Activated gamma-delta T cell (primary cell): ENCODE data around the gene PPP5C.
"Not testable (repeated sequence)": the region's sequence is repeated elsewhere in the genome, so short reads cannot be mapped to it uniquely, and the experiment has no call there.

Experiments
- DNase-seq: peaks from one replicate; lab custom pipeline; 2025; lab: John Stamatoyannopoulos, UW
- total RNA-seq, 2 donors: gene quantifications; one replicate each; lab custom pipeline; 2026; lab: John Stamatoyannopoulos, UW

The PPP5C gene, protein sequence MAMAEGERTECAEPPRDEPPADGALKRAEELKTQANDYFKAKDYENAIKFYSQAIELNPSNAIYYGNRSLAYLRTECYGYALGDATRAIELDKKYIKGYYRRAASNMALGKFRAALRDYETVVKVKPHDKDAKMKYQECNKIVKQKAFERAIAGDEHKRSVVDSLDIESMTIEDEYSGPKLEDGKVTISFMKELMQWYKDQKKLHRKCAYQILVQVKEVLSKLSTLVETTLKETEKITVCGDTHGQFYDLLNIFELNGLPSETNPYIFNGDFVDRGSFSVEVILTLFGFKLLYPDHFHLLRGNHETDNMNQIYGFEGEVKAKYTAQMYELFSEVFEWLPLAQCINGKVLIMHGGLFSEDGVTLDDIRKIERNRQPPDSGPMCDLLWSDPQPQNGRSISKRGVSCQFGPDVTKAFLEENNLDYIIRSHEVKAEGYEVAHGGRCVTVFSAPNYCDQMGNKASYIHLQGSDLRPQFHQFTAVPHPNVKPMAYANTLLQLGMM
- total RNA-seq = 24.6 to 25.0 reads per million in 2 donors

DNA sequence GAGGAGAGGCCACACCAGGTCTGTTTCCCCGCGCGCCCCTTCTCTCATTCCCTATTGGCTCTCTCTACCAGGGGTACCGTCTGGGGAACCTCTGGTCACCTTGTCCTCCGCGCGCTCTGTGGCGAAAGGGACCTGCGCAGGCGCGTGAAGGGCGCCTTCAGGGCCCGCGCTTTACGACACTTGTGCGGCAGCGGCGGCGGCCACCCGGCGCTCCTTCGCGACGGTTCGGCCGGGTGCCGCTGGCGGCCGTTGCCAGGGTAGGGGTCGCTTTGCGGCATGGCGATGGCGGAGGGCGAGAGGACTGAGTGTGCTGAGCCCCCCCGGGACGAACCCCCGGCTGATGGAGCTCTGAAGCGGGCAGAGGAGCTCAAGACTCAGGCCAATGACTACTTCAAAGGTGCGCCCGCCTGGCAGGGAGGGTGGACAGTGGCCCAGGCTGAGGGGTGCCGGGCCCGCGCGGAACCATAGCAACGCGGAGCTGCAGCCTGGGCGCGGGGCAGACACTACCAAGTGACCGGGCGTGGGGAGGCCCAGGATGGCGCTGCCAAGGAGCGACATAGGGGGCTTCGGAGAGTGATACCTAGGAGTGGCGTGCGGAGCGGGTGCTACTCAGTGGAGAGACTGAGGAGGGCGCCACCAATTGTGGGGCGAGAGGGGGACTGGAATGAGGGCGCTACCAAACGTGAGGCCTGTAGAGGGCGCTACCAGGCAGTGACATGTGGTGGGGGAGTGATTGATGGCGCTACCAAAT lies at the start of gene PPP5C:
Gene PPP5C, plus strand, starts transcription at position 267 of the 751 bp plus-strand sequence. Its CDS starts 10 bp downstream, at position 277.
- DNase-seq = peak; percentile 77

DNA sequence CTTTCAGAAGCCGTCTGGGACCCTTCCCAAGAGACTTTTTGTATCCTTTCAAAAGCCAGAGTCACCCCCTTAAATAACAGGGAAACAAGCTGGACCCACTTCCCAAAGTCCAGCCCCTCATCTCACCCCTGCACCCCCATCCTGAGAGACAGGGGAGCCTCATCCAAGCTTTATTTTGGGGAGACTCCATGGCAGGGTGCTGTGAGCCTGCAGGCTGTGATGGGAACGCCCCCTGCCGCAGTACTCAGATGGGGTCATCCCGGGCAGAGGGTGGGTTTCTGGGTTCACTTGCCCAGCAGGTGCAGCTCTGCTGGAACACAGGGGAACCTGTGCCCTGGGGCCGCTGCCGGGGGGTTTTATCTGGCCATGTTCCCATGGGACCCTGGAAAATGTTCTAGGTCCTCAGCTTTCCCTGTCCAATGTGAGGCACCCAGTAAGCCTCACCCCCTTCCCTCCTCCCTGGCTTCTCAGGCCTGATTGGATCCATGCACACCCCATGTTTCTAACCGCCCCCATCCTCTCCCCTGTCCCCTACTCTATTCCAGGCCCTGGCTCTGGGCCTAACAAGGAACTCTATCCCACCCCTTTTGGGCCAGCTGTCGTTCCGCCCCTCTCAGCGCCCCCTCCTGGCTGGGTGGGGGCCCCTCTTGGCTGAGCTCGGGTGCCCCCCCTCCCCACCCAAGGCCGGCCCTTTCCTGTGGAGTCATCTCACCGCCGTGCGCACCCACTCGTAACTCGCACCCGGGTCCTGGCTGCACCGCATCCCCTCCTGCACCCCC lies 49.0 kb upstream of the PPP5C start:
- DNase-seq = no peak

DNA sequence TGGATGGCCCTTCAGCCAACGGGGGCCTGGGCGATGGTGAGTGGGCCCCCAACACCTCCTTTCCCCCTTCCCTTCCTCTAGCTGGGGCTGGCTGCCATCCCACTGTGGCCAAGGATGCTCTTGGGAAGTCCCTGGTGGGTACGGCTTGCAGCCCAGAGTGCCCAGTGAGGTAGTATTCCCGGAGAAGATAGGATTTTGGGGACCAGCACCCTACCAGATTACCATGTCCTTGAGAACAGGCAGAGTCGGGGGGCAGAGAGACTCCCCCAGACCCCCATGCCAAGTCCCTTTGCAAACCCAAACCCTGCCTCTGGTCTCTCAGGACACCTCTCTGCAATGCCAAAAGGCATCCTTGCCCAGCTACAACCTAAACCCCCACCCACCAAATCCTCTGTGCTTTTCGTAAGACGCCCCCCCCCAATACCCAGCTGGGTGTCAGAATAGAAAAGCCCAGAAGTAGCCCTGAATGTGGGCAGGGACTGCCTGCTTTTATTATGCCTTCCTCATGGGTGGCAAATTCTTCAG lies 48.3 kb upstream of the PPP5C start:
- DNase-seq = no peak

DNA sequence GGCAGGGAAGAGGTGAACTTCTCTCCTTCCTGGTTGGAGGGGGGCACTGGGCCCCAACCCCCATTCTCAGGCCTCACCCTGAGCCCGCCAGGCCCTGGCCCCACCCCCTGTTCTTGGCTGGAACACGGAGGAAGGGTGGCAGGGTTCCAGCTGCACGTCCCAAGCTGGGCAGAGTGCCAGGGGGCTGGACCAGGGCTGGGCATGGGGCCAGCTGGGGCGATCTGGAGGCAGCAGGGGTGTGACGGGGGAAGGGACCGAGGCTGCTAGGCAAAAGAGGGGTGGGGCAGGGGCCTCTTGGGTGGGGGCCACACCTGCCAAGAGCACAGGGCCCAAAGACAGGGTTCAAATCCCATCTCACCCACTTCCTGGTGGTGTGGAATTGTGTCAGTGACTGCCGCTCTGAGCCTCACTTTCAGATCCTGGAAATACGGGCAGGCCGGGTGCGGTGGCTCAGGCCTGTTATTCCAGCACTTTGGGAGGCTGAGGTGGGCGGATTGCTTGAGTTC lies 47.8 kb upstream of the PPP5C start:
- no peak for DNase-seq

DNA sequence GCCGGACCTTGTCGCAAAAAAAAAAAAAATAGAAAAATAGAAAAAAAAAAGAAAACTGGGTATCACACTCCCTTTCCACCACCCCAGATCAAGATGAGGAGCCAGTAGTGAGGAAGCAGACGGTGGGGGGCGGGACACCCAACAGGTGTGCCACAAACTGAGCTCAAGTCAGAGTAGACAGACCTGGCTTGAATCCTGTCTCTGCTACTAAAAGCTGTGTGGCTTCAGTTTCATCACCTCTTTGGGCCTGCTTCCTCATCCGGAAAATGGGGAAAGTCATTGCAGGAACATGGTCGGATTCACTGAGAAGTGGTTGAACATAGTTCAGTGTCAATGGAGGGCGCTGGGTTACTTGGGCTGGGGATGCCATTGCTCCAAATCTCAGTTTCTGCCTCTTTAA lies 47.2 kb upstream of the PPP5C start:
- DNase-seq = no peak

DNA sequence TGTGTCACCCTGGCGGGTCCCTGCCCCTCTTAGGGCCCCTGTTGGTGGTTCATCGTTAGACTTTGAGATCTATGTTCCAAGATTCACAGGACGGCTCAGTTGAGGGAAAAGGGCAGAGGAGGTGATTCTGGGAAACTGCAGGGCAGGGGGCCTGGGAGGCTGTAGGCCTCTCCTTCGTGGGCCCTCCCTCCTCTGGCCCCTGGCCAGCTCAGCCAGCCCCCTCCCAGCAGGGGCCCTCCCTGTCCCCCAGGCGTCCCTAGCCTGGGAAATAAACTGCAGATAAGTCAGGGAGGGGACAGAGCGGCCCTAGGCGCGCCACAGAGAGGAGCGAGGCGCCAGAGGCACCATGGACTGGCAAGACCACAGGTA lies 43.6 kb upstream of the PPP5C start:
- no peak for DNase-seq

DNA sequence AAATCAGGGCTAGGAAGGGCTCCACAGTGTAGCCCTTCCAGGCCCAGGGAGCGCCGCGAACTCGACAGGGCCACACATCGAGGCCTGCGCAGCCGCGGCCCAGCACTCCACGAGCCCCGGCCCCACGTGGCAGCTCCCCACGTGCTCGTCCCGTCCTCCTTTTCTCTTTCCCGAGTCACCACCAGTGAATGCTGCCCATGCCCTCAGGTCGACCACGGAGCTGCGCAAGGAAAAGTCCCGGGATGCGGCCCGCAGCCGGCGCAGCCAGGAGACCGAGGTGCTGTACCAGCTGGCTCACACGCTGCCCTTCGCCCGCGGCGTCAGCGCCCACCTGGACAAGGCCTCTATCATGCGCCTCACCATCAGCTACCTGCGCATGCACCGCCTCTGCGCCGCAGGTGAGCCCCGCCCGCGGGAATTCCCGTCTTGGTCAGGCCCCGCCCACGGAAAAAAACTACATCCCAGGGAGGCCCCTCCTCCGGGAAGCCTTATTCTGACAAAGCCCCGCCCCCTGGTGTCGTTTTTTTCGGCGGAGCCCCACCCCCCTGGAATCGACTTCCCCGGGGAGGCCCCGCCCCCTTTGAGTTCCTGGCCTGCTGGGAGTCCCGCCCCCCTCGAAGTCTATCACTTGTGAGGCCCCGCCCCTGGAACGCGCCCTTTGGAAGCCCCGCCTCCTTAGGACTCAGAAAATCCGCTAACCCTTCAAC lies 43.0 kb upstream of the PPP5C start:
- no peak for DNase-seq

DNA sequence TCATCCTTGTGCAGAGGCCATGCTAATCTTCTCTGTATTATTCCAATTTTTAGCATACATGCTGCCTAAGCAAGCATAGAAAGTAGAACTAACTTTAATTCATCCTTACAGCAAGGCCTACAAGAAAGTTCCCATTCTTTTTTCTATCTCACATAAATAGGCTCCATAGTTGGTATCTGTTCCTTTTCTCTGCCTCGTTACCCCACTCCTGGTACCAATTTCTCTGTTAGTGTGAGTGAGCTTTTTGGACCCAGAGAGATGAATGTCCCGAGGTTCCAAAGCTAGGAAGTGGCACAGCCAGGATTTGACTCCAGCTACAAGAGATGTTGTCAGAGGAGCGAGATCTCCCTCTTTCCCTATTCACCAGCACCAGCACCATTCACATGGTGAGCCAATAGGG lies 40.4 kb upstream of the PPP5C start:
- no peak for DNase-seq

DNA sequence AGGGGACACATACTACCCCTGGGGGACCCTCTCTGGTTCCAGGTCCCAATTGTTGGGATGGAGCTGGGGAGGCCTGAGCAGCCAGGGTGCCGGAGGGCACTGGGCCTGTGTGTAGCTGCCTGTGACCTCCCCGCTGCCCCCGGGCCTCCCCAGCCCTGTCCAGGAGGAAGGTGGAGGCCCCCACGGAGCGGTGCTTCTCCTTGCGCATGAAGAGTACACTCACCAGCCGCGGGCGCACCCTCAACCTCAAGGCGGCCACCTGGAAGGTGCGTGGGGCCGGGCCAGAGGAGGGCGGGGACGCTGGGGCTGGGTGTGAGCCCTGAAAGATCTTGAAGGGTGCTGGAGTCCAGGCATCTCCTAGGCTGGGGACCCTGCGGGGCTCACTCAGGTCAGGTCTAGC lies 38.4 kb upstream of the PPP5C start:
- no peak for DNase-seq

DNA sequence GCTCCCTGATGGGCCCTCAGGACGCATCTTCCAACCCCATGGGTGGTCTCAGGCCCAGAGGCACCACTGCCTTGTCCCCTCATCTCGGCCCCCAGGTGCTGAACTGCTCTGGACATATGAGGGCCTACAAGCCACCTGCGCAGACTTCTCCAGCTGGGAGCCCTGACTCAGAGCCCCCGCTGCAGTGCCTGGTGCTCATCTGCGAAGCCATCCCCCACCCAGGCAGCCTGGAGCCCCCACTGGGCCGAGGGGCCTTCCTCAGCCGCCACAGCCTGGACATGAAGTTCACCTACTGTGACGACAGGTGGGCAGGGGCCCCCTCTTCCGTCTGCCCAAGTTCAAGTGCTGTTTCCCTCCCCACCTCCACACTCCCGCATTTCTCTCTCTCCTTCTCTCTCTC lies 37.8 kb upstream of the PPP5C start:
- DNase-seq = no peak

DNA sequence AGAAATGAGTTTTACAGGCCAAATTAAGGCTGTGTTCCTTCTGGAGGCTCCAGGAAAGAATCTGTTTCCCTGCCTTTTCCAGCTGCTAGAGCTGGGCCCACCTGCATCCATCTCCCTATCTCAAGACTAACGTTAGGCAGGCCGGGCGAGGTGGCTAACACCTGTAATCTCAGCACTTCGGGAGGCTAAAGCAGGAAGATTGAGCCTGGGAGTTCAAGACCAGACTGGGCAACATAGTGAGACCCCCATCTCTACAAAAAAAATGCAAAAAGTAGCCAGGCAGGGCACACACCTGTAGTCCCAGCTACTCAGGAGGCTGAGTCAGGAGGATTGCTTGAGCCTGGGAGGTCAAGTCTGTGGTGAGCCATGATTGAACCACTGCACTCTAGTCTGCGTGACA lies 35.4 kb upstream of the PPP5C start:
- DNase-seq = no peak

DNA sequence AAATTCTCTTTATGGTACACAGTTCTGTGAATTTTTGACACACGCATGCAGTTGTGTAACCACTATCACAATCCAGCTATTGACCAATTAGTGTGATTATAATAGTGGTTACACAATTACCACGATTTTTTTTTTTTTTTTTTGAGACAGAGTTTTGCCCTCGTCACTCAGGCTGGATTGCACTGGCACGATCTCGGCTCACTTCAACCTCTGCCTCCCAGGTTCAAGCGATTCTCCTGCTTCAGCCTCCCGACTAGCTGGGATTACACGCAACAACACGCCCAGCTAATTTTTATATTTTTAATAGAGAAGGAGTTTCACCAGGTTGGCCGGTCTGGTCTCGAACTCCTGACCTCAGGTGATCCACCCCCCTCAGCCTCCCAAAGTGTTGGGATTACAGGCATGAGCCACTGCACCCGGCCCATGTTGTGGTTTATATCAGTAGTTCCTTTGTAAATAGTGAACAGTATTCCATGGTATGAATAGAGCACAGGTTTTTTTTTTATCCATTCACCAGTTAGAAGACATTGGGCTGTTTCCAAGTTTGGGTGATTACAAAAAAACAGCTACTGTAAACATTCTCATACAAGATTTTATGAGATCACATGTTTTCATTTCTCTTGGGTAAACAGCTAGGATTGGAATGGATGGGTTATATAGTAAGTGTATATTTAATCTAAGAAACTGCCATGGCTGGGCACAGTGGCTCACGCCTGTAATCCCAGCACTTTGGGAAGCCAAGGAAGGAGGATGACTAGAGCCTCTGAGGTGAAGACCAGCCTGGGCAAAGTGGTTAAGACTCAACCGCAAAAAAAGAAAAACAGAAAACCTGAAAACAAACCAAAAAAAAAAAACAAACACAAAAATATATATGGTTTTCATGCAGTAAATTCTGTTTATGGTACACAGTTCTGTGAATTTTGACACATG lies 33.1 kb upstream of the PPP5C start:
- DNase-seq = not testable (repeated sequence)

DNA sequence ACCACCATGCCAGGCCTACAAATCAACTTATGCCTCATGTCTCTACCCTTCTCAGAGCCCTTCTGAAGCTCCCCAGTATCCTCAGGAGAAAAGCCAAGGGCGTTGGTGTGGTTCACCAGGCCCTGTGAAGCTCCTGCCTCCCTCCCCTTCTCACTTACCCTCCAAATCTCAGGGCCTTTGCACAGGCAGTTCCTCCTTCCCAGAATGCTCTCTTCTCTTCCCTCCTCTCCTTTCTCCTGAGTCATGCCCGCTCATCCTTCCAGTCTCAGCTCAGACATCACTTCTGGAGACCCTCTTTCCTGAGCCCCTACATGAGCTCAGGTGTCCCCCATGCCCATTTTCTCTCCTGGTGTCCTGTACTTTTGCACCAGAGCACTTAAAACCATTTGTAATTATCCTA lies 29.5 kb upstream of the PPP5C start:
- DNase-seq = no peak

DNA sequence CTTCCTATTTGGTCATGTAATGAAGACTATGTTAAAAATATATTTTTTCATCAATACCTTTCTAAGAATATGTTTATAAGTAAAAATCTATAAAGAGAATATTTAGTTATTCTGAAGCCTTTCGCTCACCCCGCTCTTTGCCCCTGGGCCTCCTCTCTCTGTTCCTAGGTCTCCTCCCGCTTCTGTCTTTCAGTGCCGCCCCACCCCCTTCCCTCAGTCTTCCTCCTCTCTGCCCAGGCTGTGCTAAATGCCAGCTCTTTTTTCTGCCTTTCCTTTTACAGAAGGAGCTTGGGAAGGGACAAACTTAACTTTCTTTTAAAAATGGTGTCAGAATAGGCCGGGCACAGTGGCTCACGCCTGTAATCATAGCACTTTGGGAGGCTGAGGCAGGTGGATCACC lies 27.3 kb upstream of the PPP5C start:
- DNase-seq = no peak

DNA sequence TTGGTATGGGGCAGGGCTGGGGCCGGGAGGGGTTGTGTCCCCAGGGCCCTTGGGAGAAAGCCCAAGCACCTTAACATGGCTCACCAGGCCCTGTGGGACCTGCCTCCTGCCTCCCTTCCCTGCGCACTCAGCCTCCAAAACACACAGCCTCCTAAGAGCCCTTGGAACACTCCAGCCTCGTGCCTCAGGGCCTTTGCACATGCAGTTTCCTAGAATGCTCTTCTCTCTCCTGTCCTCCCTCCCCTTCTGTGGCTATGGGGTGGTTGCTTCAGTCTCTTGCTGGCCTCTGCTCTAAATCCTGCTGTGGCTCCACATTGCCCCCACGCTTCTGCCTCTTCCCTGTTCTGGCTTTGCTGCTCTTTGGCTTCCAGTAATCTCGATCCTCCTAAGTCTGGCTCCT lies 26.3 kb upstream of the PPP5C start:
- no peak for DNase-seq

DNA sequence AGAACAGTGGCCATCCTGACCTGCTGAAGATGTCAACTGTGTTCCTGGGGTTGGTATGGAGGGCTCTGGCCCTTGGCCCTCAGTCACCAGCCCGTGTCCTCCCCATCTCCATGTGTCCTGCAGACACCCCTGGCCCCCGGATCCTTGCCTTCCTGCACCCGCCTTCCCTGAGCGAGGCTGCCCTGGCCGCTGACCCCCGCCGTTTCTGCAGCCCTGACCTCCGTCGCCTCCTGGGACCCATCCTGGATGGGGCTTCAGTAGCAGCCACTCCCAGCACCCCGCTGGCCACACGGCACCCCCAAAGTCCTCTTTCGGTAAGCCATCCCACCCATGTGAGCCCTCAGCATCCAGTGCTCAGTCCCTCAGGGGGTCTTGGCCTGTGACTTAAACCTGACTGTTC lies 25.2 kb upstream of the PPP5C start:
- DNase-seq = no peak

DNA sequence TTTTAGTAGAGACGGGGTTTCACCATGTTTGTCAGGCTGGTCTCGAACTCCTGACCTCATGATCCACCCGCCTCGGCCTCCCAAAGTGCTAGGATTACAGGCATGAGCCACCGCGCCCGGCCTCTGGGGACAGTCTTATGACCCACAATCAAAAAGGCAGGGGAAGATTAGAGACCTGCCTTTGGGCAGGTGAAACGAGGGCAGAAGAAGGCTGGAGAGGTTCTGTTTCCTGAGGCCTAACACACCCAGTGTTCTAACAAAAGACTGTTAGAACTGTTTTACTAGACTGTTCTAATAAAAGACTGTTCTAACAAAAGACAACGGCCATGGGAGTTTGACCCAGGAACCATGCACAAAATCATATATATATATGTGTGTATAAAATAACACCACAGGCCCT lies 23.7 kb upstream of the PPP5C start:
- DNase-seq = not testable (repeated sequence)

DNA sequence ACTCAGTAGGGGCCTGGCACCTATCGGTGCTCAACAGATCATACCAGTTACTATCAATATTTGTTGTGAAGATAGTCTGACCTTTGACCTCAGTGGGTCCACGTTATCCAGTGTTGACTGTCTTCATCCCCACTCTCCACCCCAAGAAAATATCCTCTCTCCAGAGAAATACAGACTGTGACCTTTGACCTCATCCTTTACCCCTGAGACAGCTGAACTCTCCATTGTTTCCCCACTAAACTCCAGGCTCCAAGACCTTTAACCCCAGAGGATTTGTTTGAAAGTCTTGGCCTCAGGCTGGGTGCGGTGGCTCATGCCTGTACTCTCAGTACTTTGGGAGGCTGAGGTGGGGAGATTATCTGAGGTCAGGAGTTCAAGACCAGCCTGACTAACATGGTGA lies 22.6 kb upstream of the PPP5C start:
- DNase-seq = no peak

DNA sequence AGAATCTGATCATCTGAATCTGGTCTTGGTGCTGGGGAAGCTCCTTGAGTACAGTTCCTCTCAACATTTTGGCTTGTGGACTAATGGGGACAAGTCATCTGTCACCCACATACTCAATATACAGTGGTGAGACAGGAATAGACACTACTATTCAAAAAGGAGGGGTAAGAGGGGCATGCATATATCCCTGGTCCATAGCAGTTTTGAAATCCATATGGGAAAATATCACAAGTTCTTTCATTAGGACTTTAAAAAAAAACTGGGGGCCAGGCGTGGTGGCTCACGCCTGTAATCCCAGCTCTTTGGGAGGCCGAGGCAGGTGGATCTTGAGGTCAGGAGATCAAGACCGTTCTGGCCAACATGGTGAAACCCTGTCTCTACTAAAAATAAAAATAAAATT lies 20.3 kb upstream of the PPP5C start:
- DNase-seq = no peak

DNA sequence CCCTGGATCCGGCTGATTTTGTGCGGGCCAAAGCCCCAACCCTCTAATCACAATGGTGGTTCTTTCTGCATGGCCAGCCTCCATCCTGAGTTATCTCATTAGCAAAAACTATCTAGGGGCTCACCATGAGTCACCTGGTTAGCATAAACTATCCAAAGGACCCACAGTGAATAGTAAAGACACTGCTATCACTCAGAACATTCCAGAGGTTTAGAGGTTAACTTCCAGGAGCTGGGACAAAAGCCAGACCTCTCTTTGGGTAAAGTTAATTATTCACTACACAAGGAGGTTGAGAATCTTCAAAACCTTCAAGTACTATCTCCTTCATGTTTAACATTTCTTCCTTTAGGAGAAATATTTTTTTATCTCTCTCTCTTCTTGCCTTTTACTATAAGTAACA lies 18.8 kb upstream of the PPP5C start:
- no peak for DNase-seq
